Retinal pigment epithelial cell (primary cell): Measurements from ENCODE around the gene UST.

Experiments used
- DNase-seq: peaks from one replicate; pipeline ENCODE4 v3.0.0-alpha.2; 2010; ENCODE audit warnings: low read depth
- H3K4me3 ChIP-seq: 2 replicates; pipeline ENCODE4 v1.5.1; 2011; ENCODE audit warnings: mild to moderate bottlenecking, low read length, control low read depth, moderate library complexity
- CTCF ChIP-seq: conservative IDR thresholded peaks from 2 replicates; pipeline ENCODE4 v1.5.1; 2011; ENCODE audit warnings: low read depth, low read length, control low read depth, inconsistent platforms

UST gene

DNA sequence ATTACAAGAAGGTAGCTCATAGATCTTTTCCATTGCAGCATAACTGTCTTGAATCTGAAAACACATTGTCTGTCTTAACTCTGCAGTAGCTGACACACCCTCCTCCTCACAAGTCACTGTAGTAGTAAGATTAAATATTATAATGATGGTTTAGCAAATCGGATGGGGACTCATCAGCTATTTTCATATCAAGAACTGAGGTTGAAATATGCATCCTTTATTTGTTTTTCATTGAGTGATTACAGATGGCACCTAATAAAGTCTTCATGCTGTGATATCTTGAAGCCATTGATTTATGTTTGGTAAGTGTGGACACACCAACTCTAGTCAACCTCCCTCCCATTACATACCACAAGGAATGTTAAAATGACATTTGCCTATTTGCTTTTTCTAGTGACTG, 303.3 kb downstream of the UST start:
- H3K4me3 ChIP-seq, result no peak overlapping the region
- no peak for DNase-seq

GRCh38 chr6:149052350-149053106, 305.7 kb downstream of the UST start:
- no peak for TF ChIP-seq CTCF
- DNase-seq, result no peak
- H3K4me3 ChIP-seq, result no peak overlapping the region

More for the DNA sequence above, 303.3 kb downstream of the UST start:
- no peak for TF ChIP-seq CTCF

GRCh38 chr6:149053848-149054558, 307.2 kb downstream of the UST start:
- no peak overlapping the region for H3K4me3 ChIP-seq
- DNase-seq, result no peak
- no peak for TF ChIP-seq CTCF

GRCh38 chr6:149054559-149055194, 307.8 kb downstream of the UST start:
- H3K4me3 ChIP-seq, result no peak overlapping the region
- no peak for TF ChIP-seq CTCF
- DNase-seq, result no peak

DNA sequence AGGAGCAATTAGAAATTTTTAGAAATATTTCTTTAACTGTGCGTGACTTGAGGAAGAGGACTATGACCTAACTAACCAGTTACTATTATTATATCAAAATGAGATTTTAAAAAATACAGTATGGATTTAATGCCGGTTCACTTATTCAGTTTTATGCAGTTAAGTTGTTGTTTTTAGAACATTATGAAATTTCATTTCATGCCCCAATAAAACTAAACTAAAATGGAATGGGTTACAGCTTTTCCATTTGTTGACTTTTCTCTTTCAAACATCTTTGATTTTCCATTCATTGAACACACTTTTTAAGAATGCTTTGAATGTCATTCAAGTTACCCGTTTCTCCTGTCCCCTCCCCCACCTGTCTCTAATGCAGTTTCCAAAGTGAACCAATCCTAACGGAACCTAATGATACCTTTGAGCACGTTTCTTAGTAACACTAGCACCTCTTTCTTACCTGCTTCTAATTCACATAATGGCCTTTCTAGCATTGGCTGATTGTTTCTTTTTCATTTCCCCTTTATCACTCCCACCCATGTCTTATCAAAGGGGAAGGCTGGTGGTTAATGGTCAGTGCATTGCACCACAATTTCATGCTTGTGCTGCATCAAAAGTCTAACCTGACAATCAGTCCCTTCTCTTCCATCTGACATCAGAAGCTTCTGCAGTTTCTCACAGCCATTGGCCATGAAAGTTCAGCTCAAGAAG, 308.5 kb downstream of the UST start:
- no peak for DNase-seq
- H3K4me3 ChIP-seq, result no peak overlapping the region
- TF ChIP-seq CTCF, result no peak

- no peak for TF ChIP-seq CTCF
- no peak for DNase-seq
- H3K4me3 ChIP-seq, result no peak overlapping the region
Observed at GRCh38 chr6:149056777-149057463, 310.1 kb downstream of the UST start.
